ENCODE data around the gene RSPH10B2.
"Not testable (repeated sequence)": the region's sequence is repeated elsewhere in the genome, so short reads cannot be mapped to it uniquely, and the experiment has no call there.

The RSPH10B2 gene

GRCh38 chr7:6842278-6842921, 88.5 kb downstream of the RSPH10B2 start:
- not testable (repeated sequence) for DNase-seq (ENCODE audit: low read depth, low spot score)

GRCh38 chr7:6843092-6843491, 89.2 kb downstream of the RSPH10B2 start:
- DNase-seq (ENCODE audit: low read depth, low spot score), result not testable (repeated sequence)

GRCh38 chr7:6843654-6844053, 89.8 kb downstream of the RSPH10B2 start:
- not testable (repeated sequence) for DNase-seq (ENCODE audit: low read depth, low spot score)

- DNase-seq (ENCODE audit: low read depth, low spot score), result not testable (repeated sequence)
Observed at GRCh38 chr7:6845971-6846449, 92.1 kb downstream of the RSPH10B2 start.

GRCh38 chr7:6847751-6848150, 93.8 kb downstream of the RSPH10B2 start:
- DNase-seq (ENCODE audit: low read depth, low spot score), result not testable (repeated sequence)

Measured in astrocyte of the hippocampus (primary cell).